ENCODE results near the gene RDH5.

- TF ChIP-seq CTCF (IDR thresholded peaks at IDR 0.05; ENCODE audit: poor library complexity, severe bottlenecking) (no peak), EP300 (conservative IDR thresholded peaks at IDR 0.05; ENCODE audit: poor library complexity, severe bottlenecking) (no peak), EZH2 (IDR thresholded peaks at IDR 0.05; ENCODE audit: borderline replicate concordance, insufficient read depth, low read length, poor library complexity, severe bottlenecking) (no peak), POLR2AphosphoS5 (IDR thresholded peaks at IDR 0.05) (no peak), SMC3 (conservative IDR thresholded peaks at IDR 0.05; ENCODE audit: poor library complexity) (no peak), REST (IDR thresholded peaks at IDR 0.05; ENCODE audit: borderline replicate concordance) (no peak), TAF1 (IDR thresholded peaks at IDR 0.05; ENCODE audit: low read depth) (no peak)
Measured at GRCh38 chr12:55711786-55712553, 8.2 kb upstream of the RDH5 start.

Data from neural cell (in vitro differentiated cells).